ENCODE results near the gene SGK2. TPM values are rescaled to one million over a fixed set of nuclear protein-coding genes. Genes with fewer than 3 reads are reported as not detected.

SGK2 gene
- total and polyA plus RNA-seq, 9 of the 15 experiments (the other 6 are each of a cell fraction or from before 2014, with no cell fraction given), result 0.07 to 0.31 (median 0.15) TPM; not detected in 2

DNA sequence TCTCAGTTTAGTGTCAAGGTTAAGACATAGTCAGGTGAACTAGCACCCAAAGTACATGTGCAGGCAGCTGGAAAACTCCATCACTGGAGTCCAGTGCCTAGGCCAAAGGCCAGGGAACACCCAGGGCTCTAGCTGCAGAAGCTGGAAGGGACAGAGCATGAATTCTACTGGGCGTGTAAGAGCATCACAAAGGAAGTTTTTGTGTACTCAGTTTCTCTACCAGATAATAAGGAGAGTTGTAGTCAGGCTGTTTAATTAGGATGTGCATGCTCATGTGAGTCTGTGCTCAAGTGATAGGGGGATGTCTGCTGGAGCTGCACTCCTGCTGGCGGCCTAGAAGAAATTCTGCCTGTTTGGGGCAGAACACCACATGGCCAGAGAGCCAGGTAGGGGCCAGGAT, 43.2 kb upstream of the SGK2 start (continued):
- TF ChIP-seq NRF1 (conservative IDR thresholded peaks at IDR 0.05 in 1 of 2, IDR thresholded peaks at IDR 0.05 in 1 of 2) (peak in 1 of 2 experiments; percentile 41; a peak in 1 of 4 replicates), COPS2 (conservative IDR thresholded peaks at IDR 0.05) (no peak), SIN3A (IDR thresholded peaks at IDR 0.05; ENCODE audit: borderline replicate concordance in 2 of 2, control insufficient read depth in 1 of 2, low read depth in 2 of 2, low read length in 2 of 2) (peak in 1 of 2 experiments; percentile 23; a peak in 1 of 4 replicates), TCF3 (CRISPR knock-in tag; IDR thresholded peaks at IDR 0.05) (peak; percentile 41), PRPF4 (IDR thresholded peaks at IDR 0.05; ENCODE audit: insufficient read depth, low read depth, low read length, poor library complexity, severe bottlenecking) (no peak)
- TF ChIP-seq, protein P1, sequence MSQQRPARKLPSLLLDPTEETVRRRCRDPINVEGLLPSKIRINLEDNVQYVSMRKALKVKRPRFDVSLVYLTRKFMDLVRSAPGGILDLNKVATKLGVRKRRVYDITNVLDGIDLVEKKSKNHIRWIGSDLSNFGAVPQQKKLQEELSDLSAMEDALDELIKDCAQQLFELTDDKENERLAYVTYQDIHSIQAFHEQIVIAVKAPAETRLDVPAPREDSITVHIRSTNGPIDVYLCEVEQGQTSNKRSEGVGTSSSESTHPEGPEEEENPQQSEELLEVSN (IDR thresholded peaks at IDR 0.05; ENCODE audit: borderline replicate concordance in 1 of 2, extremely low read depth in 1 of 2, insufficient read depth in 1 of 2, insufficient read length in 1 of 2, low read depth in 1 of 2, low read length in 1 of 2, poor library complexity in 1 of 2, severe bottlenecking in 1 of 2), result peak in 1 of 2 experiments; percentile 19

GRCh38 chr20:43516251-43516824, 42.5 kb upstream of the SGK2 start:
- no peaks in the 10 kb centered on the region for H3K27me3 ChIP-seq (ENCODE audit: control insufficient read depth in 2 of 2, insufficient read depth in 2 of 2, low read length in 2 of 2)
- intact Hi-C loops (cut with micrococcal nuclease), result loop anchor here (5.0 kb wide), 1 partner anchor 59 kb away; the partner anchor contains the start of gene SRSF6
- DNase-seq (ENCODE audit: extremely low read depth in 1 of 4, low spot score in 3 of 4) (peak in 2 of 4 experiments; percentile 69 to 76), FAIRE-seq (peak; percentile 80), ATAC-seq (no peak; the same call in 2 of the 3 replicates)
- BruUV-seq (replicated peaks), result no TSS peak
- WGBS (ENCODE audit: insufficient coverage, low coverage, missing lambda C conversion rate), result 33% methylated on average over 1 of the region's 1 CpG
- H3K4me1 ChIP-seq (replicated peaks in 1 of 2; ENCODE audit: control insufficient read depth in 2 of 2, insufficient read depth in 2 of 2, low read length in 2 of 2), result peaks cover 23 to 34% of the 10 kb centered on the region in 2 experiments; a peak in 4 of 5 replicates
- peaks cover 14% of the 10 kb centered on the region; the same call in 1 of the 3 replicates for H3K36me3 ChIP-seq (ENCODE audit: control insufficient read depth, insufficient read depth, low read length)
- H3K9me1 ChIP-seq (ENCODE audit: control insufficient read depth, insufficient read depth, low read length), result no peaks in the 10 kb centered on the region
- ChIA-PET CTCF (ENCODE audit: low intra/inter-chr PET ratio) (no interaction called here), POLR2A (interaction anchor here (1.1 to 4.5 kb wide), 3 partner anchors 39 to 161 kb away, joined by 4 to 19 read pairs (median 5); partner anchors contain the start of gene SRSF6)
- H3K9me3 ChIP-seq (replicated peaks; ENCODE audit: control insufficient read depth, insufficient read depth, low read depth, low read length), result no peaks in the 10 kb centered on the region; the same call in 1 of the 2 replicates
- H3K4me3 ChIP-seq, result no peak overlapping the region
- in situ Hi-C loops (cut with MboI), result no loop called here
- H3K79me2 ChIP-seq (ENCODE audit: control insufficient read depth, insufficient read depth, low read length), result peaks cover 22% of the 10 kb centered on the region; the same call in 2 of the 3 replicates
- peak overlapping the region; percentile 72 for H3K4me2 ChIP-seq (ENCODE audit: insufficient read depth, low read length)
- H3K27ac ChIP-seq (ENCODE audit: extremely low read depth, low read depth, low read length), result peak overlapping the region; percentile 66
- peak overlapping the region in 1 of 2 experiments; percentile 61; a peak in 2 of 4 replicates for H3K9ac ChIP-seq (ENCODE audit: insufficient read depth in 1 of 2, low read depth in 2 of 2, low read length in 2 of 2)
- H4K20me1 ChIP-seq (replicated peaks; ENCODE audit: control insufficient read depth, insufficient read depth, low read length), result no peaks in the 10 kb centered on the region
- H2AFZ ChIP-seq (ENCODE audit: low read depth, low read length), result peak overlapping the region; percentile 66
- TF ChIP-seq AFF1 (IDR thresholded peaks at IDR 0.05; ENCODE audit: low read depth in 1 of 2, partially characterized antibody in 2 of 2) (no peak), TAL1 (IDR thresholded peaks at IDR 0.05) (peak; percentile 77), TCF3 (CRISPR knock-in tag; IDR thresholded peaks at IDR 0.05) (peak; percentile 86), NFYB (IDR thresholded peaks at IDR 0.05; ENCODE audit: extremely low read depth, insufficient read length) (no peak)

Measured in K562 (cell line).